Measurements from ENCODE around the gene NSUN6. TPM values are rescaled to one million over a fixed set of nuclear protein-coding genes. Genes with fewer than 3 reads are reported as not detected.

NSUN6 gene
- total RNA-seq, 4 donors from 2014 or later, result 8.0 to 27.8 (median 11.4) TPM

DNA sequence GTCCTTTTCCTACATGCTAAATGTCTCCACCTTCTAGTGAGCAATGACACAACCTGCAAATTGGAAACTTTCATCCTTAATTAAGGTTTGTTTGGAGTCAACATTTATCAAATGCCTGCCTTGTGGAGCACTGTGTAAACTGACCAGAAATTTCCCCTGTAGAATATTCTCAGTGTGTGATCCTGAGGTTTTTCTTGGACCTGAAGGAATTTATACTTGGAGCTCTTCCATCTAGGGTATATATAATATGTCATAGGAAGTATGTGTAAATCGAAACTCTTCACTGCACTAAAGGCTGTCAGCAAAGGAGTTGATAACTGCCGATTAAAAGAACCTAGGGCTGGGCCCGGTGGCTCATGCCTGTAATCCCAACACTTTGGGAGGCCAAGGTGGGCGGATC lies 152.4 kb downstream of the NSUN6 start:
- Histone ChIP-seq H3K36me3 (no peaks in the 10 kb centered on the region), H3K27me3 (no peaks in the 10 kb centered on the region), H3K4me1 (no peaks in the 10 kb centered on the region), H3K4me3 (no peak overlapping the region), H3K27ac (no peak overlapping the region), H3K9me3 (no peaks in the 10 kb centered on the region)
- no peak for DNase-seq (ENCODE audit: low spot score in 2 of 2)
- 77% methylated on average over 4 of the region's 4 CpGs for WGBS
- no peak for TF ChIP-seq POLR2A (IDR thresholded peaks at IDR 0.05)
- TF ChIP-seq, protein P1, sequence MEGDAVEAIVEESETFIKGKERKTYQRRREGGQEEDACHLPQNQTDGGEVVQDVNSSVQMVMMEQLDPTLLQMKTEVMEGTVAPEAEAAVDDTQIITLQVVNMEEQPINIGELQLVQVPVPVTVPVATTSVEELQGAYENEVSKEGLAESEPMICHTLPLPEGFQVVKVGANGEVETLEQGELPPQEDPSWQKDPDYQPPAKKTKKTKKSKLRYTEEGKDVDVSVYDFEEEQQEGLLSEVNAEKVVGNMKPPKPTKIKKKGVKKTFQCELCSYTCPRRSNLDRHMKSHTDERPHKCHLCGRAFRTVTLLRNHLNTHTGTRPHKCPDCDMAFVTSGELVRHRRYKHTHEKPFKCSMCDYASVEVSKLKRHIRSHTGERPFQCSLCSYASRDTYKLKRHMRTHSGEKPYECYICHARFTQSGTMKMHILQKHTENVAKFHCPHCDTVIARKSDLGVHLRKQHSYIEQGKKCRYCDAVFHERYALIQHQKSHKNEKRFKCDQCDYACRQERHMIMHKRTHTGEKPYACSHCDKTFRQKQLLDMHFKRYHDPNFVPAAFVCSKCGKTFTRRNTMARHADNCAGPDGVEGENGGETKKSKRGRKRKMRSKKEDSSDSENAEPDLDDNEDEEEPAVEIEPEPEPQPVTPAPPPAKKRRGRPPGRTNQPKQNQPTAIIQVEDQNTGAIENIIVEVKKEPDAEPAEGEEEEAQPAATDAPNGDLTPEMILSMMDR (IDR thresholded peaks at IDR 0.05), result no peak
- no peak for TF ChIP-seq POLR2AphosphoS5 (IDR thresholded peaks at IDR 0.05)
- TF ChIP-seq EP300 (IDR thresholded peaks at IDR 0.05), result no peak

DNA sequence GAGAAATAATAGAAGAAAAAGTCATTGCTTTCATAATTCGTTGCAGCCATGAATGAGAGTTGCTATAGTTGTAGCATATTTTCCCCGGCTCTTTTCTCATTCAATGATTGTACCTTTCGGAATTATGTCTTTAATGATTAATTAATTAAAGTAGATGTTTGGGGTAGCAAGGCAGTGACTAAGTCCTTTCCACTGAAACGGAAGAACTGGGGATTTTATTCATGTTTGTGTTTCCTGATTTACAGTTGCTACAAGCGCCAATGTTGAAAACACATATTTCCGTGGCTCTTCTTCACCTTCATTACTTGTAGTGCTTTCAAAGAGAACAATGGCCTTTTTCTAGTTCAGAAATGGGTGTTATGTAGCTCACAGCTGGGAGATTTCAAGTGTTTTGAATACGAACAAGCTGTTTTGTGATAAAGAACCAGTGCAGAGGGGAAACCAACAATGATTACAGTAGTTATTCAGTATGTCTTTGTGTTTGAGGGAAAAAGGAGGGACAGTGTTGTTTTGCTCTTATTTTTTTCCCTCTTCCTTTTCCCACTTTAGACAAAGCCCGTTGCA lies 153.5 kb downstream of the NSUN6 start:
- Histone ChIP-seq H3K27ac (no peak overlapping the region), H3K9me3 (peaks cover 2% of the 10 kb centered on the region), H3K27me3 (no peaks in the 10 kb centered on the region), H3K36me3 (no peaks in the 10 kb centered on the region), H3K4me1 (no peaks in the 10 kb centered on the region), H3K4me3 (no peak overlapping the region)
- DNase-seq (ENCODE audit: low spot score in 2 of 2), result no peak
- WGBS, result 86% methylated on average over 8 of the region's 8 CpGs
- TF ChIP-seq EP300 (IDR thresholded peaks at IDR 0.05) (no peak), POLR2A (IDR thresholded peaks at IDR 0.05) (no peak), POLR2AphosphoS5 (IDR thresholded peaks at IDR 0.05) (no peak)
- TF ChIP-seq, protein P1 (IDR thresholded peaks at IDR 0.05), result no peak

Other genes with a start within 250 kb of the NSUN6 start
- 10 to 100 TPM; 11.8 to 17.9 (median 14.5) TPM for gene ARL5B, start 7.8 kb upstream of the NSUN6 start, total RNA-seq